Tibial nerve (tissue), 4 donors: Measurements from ENCODE around the gene ZRANB1. TPM values are rescaled to one million over a fixed set of nuclear protein-coding genes. Genes with fewer than 3 reads are reported as not detected.

ENCODE experiments used
- DNase-seq, 2 donors: peaks; one replicate each; pipeline ENCODE4 v3.0.0-alpha.2; 2019; ENCODE audit warnings: low spot score in 2 of 2
- H3K27ac ChIP-seq, 4 donors: fragments of 200-600 bp; sonication (generic) in 3 of 4; one replicate each; pipeline ENCODE4 v1.5.1; 2017 to 2019; ENCODE audit warnings: mild to moderate bottlenecking in 1 of 4
- H3K27me3 ChIP-seq, 2 donors: fragments of 200-600 bp; sonication (generic) in 1 of 2; one replicate each; pipeline versions ENCODE4 v1.5.1 to v1.6.0; 2017 to 2019
- H3K36me3 ChIP-seq, 3 donors: fragments of 200-600 bp; sonication (generic); one replicate each; pipeline ENCODE4 v1.5.1; 2018 to 2019
- H3K4me1 ChIP-seq, 4 donors: fragments of 200-600 bp; sonication (generic) in 3 of 4; one replicate each; pipeline ENCODE4 v1.5.1; 2017 to 2019
- H3K4me3 ChIP-seq, 4 donors: fragments of 200-600 bp; sonication (generic) in 3 of 4; one replicate each; pipeline ENCODE4 v1.5.1; 2017 to 2019; ENCODE audit warnings: mild to moderate bottlenecking in 1 of 4, moderate library complexity in 1 of 4
- H3K9me3 ChIP-seq, 4 donors: fragments of 200-600 bp; sonication (generic) in 3 of 4; one replicate each; pipeline ENCODE4 v1.5.1; 2017 to 2019
- EP300 ChIP-seq, 2 donors: sonication (generic); formaldehyde crosslinking; IDR thresholded peaks; one replicate each; pipeline ENCODE4 v1.6.1; 2017; ENCODE audit warnings: antibody characterized with exemption in 2 of 2, mild to moderate bottlenecking in 1 of 2
- POLR2A ChIP-seq, 2 donors: fragments of 450-650 bp; IDR thresholded peaks; one replicate each; pipeline ENCODE4 v1.6.1; 2017; ENCODE audit warnings: antibody characterized with exemption in 2 of 2, mild to moderate bottlenecking in 2 of 2, moderate library complexity in 2 of 2
- WGBS, 2 donors: methylation state at CpG; one replicate each; pipeline ENCODE4 v1.1.5; 2018; 5-methylcytosine and 5-hydroxymethylcytosine counted together
- total RNA-seq, 4 donors: library from RNA; depleted of rRNA; stranded (reverse); fragments of >200 nt; gene quantifications; one replicate each; pipeline ENCODE4 v1.1.0, GENCODE V29; 2016
- TF ChIP-seq, protein P1 (sequence below), 5 experiments: fragments of 200-600 bp in 3 of 5; fragments of 450-650 bp in 2 of 5; sonication (generic) in 3 of 5; IDR thresholded peaks; one replicate each; pipeline ENCODE4 v1.5.1; 2016 to 2019; ENCODE audit warnings: antibody characterized with exemption in 5 of 5, mild to moderate bottlenecking in 3 of 5, moderate library complexity in 2 of 5

Gene ZRANB1
- total RNA-seq, 4 donors from 2014 or later: 22.2 to 33.5 (median 24.2) TPM

- peaks cover 0 to 24% (median 0%) of the 10 kb centered on the region in 3 donors for H3K36me3 ChIP-seq
- DNase-seq: no peak
- no peaks in the 10 kb centered on the region for H3K27me3 ChIP-seq
- H3K4me3 ChIP-seq: no peak overlapping the region
- peak overlapping the region in 2 of 4 donors; percentile 31 to 36 for H3K27ac ChIP-seq
- TF ChIP-seq, protein P1, sequence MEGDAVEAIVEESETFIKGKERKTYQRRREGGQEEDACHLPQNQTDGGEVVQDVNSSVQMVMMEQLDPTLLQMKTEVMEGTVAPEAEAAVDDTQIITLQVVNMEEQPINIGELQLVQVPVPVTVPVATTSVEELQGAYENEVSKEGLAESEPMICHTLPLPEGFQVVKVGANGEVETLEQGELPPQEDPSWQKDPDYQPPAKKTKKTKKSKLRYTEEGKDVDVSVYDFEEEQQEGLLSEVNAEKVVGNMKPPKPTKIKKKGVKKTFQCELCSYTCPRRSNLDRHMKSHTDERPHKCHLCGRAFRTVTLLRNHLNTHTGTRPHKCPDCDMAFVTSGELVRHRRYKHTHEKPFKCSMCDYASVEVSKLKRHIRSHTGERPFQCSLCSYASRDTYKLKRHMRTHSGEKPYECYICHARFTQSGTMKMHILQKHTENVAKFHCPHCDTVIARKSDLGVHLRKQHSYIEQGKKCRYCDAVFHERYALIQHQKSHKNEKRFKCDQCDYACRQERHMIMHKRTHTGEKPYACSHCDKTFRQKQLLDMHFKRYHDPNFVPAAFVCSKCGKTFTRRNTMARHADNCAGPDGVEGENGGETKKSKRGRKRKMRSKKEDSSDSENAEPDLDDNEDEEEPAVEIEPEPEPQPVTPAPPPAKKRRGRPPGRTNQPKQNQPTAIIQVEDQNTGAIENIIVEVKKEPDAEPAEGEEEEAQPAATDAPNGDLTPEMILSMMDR (IDR thresholded peaks at IDR 0.05): no peak
- no peak for TF ChIP-seq POLR2A (IDR thresholded peaks at IDR 0.05)
- no peak for TF ChIP-seq EP300 (IDR thresholded peaks at IDR 0.05)
- no peaks in the 10 kb centered on the region for H3K9me3 ChIP-seq
- peaks cover 0 to 48% (median 12%) of the 10 kb centered on the region in 4 donors for H3K4me1 ChIP-seq
- WGBS, 2 donors: 56 to 63% methylated on average over 12 of the region's 12 CpGs
Measured at GRCh38 chr10:125025341-125025740, 83.4 kb downstream of the ZRANB1 start.

DNA sequence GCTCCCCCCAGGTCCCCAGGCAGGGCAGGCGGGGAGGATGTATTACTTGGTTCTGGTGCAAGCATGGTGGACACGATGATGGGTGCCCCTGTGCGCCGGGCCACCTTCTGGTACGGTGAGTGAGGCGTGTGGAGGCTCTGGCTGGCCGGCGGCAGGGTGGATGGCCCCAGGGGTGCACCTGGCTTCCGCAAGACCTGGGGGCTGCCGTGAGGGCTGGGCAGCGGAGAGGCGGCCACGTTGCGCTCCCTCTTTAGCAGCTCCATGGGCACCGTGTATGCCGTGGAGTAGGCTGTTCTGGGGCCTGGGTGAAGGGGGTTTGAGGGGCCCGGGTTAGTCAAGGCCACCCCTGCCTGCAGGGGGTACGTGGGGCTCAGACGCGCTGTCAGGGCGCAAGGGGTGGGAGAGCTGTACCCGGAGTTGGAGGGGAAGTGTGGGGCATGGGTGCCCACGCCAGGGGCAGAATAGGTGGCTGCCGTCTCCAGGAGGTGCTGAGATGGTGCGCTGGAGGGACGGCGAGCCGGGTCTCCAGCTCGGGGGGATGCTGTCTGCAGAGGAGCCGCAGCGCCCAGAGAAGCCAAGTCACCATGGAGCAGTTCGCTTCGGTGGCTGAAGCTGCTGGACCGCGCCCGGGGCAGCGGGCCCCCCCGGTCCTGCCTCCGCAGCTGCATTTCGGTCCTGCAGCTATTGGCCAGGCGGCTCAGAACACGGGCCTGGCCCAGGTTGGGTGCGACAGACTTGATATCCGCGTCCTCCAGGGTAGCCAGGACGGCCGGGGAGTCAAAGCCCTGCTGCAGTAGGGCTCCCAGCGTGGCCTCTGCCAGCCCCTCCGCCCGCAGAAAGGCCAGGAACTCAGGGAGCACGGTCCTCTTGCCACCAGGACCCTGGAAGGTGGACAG lies 84.4 kb downstream of the ZRANB1 start:
- peak overlapping the region in 1 of 4 donors; percentile 36 for H3K27ac ChIP-seq
- TF ChIP-seq EP300 (IDR thresholded peaks at IDR 0.05): no peak
- TF ChIP-seq, protein P1 (IDR thresholded peaks at IDR 0.05): no peak
- TF ChIP-seq POLR2A (IDR thresholded peaks at IDR 0.05): no peak
- no peak overlapping the region for H3K4me3 ChIP-seq
- peaks cover 0 to 54% (median 12%) of the 10 kb centered on the region in 4 donors for H3K4me1 ChIP-seq
- H3K9me3 ChIP-seq: no peaks in the 10 kb centered on the region
- DNase-seq: no peak
- whole genome bisulfite sequencing, 2 donors: 94 to 95% methylated on average over 39 to 49 of the region's 51 CpGs
- no peaks in the 10 kb centered on the region for H3K27me3 ChIP-seq
- H3K36me3 ChIP-seq: peaks cover 0 to 24% (median 0%) of the 10 kb centered on the region in 3 donors

GRCh38 chr10:125026974-125027735 lies 85.2 kb downstream of the ZRANB1 start:
- no peak for DNase-seq
- Histone ChIP-seq H3K36me3 (peaks cover 0 to 25% (median 0%) of the 10 kb centered on the region in 3 donors), H3K27ac (no peak overlapping the region), H3K9me3 (no peaks in the 10 kb centered on the region), H3K27me3 (no peaks in the 10 kb centered on the region), H3K4me3 (no peak overlapping the region), H3K4me1 (peaks cover 0 to 49% (median 12%) of the 10 kb centered on the region in 4 donors)
- TF ChIP-seq, protein P1 (IDR thresholded peaks at IDR 0.05): no peak
- TF ChIP-seq EP300 (IDR thresholded peaks at IDR 0.05) (no peak), POLR2A (IDR thresholded peaks at IDR 0.05) (no peak)
- WGBS, 2 donors: 90 to 96% methylated on average over 34 to 36 of the region's 40 CpGs

DNA sequence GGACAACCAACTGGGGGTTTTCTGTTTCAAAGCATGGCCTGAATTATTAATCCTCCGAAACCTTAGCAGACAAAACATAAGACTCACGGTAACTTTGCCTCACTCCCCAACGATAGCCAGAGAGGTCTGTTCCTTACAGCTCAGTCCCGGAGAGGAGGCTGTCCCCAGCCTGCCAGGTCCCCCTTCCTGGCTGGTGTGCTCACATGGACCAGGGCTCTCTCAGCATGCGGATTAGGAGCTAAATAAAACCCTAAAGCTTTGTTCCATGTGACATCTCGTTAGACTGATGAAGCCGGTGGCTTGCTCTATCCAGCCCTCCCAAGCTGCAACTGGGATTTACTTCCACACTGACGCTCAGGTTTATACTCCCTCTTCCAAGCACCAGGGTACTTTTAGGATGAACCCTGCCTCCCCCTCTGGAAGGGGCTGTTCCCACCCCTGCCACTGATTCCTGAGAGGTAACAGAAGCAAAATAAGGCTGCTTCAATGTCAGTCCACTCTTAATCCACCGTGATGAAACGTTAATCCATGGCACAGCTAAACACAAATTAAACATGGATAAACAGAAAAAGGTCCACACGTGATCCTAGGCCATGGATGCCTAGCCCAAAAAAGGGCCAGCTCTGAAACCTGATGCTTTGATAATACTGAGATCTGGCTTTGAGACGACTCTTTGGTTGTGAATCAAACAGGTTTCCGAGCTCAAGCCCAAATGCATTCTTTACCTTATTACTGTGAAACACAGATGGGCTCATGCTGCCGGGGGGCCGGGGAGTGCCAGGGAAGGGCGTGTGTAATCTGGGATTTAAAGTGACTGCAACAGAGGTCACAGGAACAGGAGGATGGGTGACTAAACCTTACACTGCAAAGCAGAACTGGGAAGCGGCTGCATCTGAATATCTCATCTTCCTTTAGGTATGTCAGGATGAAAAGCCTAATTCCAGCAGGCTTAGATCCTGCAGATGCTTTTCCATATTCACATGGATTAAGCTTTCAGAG lies 86.2 kb downstream of the ZRANB1 start:
- Histone ChIP-seq H3K27me3 (no peaks in the 10 kb centered on the region), H3K4me3 (no peak overlapping the region), H3K36me3 (peaks cover 0 to 35% (median 0%) of the 10 kb centered on the region in 3 donors), H3K9me3 (no peaks in the 10 kb centered on the region), H3K27ac (no peak overlapping the region), H3K4me1 (peaks cover 0 to 46% (median 12%) of the 10 kb centered on the region in 4 donors)
- TF ChIP-seq EP300 (IDR thresholded peaks at IDR 0.05): no peak
- TF ChIP-seq, protein P1 (IDR thresholded peaks at IDR 0.05): no peak
- no peak for TF ChIP-seq POLR2A (IDR thresholded peaks at IDR 0.05)
- WGBS, 2 donors: 71 to 72% methylated on average over 16 to 17 of the region's 17 CpGs
- no peak for DNase-seq
